Measurements from ENCODE around the gene TMEM123.

DNA sequence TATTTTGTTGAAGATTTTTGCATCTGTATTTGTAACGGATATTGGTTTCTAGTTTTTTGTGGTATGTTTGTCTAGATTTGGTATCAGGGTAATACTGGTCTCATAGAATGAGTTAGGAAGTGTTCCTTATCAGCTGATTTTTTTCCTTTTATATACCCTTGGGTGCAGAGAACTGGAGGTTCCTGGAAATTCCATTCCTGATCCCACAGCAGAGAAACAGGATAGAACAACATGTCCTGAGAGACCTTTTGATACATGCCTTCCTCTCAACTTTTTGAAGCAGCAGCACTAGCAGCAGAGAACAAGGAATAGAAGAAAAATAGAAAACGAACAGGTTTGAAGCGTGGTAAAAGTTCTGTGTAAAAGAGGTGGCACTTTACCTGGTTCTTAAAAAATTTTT lies 68.7 kb downstream of the TMEM123 start:
- no peak for TF ChIP-seq CREM (CRISPR knock-in tag; IDR thresholded peaks at IDR 0.05)
- TF ChIP-seq FOXJ3 (CRISPR knock-in tag; IDR thresholded peaks at IDR 0.05; ENCODE audit: borderline replicate concordance) = no peak
- TF ChIP-seq, protein P1, sequence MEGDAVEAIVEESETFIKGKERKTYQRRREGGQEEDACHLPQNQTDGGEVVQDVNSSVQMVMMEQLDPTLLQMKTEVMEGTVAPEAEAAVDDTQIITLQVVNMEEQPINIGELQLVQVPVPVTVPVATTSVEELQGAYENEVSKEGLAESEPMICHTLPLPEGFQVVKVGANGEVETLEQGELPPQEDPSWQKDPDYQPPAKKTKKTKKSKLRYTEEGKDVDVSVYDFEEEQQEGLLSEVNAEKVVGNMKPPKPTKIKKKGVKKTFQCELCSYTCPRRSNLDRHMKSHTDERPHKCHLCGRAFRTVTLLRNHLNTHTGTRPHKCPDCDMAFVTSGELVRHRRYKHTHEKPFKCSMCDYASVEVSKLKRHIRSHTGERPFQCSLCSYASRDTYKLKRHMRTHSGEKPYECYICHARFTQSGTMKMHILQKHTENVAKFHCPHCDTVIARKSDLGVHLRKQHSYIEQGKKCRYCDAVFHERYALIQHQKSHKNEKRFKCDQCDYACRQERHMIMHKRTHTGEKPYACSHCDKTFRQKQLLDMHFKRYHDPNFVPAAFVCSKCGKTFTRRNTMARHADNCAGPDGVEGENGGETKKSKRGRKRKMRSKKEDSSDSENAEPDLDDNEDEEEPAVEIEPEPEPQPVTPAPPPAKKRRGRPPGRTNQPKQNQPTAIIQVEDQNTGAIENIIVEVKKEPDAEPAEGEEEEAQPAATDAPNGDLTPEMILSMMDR (IDR thresholded peaks at IDR 0.05) = no peak
- TF ChIP-seq NR2C2 (CRISPR knock-in tag; IDR thresholded peaks at IDR 0.05) = no peak
- TF ChIP-seq, protein P2, sequence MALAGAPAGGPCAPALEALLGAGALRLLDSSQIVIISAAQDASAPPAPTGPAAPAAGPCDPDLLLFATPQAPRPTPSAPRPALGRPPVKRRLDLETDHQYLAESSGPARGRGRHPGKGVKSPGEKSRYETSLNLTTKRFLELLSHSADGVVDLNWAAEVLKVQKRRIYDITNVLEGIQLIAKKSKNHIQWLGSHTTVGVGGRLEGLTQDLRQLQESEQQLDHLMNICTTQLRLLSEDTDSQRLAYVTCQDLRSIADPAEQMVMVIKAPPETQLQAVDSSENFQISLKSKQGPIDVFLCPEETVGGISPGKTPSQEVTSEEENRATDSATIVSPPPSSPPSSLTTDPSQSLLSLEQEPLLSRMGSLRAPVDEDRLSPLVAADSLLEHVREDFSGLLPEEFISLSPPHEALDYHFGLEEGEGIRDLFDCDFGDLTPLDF (CRISPR knock-in tag; IDR thresholded peaks at IDR 0.05) = no peak
- no peak for TF ChIP-seq FOXK1 (CRISPR knock-in tag; IDR thresholded peaks at IDR 0.05)
- TF ChIP-seq, protein P3, sequence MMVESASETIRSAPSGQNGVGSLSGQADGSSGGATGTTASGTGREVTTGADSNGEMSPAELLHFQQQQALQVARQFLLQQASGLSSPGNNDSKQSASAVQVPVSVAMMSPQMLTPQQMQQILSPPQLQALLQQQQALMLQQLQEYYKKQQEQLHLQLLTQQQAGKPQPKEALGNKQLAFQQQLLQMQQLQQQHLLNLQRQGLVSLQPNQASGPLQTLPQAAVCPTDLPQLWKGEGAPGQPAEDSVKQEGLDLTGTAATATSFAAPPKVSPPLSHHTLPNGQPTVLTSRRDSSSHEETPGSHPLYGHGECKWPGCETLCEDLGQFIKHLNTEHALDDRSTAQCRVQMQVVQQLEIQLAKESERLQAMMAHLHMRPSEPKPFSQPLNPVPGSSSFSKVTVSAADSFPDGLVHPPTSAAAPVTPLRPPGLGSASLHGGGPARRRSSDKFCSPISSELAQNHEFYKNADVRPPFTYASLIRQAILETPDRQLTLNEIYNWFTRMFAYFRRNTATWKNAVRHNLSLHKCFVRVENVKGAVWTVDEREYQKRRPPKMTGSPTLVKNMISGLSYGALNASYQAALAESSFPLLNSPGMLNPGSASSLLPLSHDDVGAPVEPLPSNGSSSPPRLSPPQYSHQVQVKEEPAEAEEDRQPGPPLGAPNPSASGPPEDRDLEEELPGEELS (CRISPR knock-in tag; IDR thresholded peaks at IDR 0.05) = no peak
- TF ChIP-seq SP1 (CRISPR knock-in tag; conservative IDR thresholded peaks at IDR 0.05) = no peak
- TF ChIP-seq ZNF416 (CRISPR knock-in tag; IDR thresholded peaks at IDR 0.05) = no peak
- no peak for TF ChIP-seq ATF1 (CRISPR knock-in tag; IDR thresholded peaks at IDR 0.05)
- TF ChIP-seq, protein P4, sequence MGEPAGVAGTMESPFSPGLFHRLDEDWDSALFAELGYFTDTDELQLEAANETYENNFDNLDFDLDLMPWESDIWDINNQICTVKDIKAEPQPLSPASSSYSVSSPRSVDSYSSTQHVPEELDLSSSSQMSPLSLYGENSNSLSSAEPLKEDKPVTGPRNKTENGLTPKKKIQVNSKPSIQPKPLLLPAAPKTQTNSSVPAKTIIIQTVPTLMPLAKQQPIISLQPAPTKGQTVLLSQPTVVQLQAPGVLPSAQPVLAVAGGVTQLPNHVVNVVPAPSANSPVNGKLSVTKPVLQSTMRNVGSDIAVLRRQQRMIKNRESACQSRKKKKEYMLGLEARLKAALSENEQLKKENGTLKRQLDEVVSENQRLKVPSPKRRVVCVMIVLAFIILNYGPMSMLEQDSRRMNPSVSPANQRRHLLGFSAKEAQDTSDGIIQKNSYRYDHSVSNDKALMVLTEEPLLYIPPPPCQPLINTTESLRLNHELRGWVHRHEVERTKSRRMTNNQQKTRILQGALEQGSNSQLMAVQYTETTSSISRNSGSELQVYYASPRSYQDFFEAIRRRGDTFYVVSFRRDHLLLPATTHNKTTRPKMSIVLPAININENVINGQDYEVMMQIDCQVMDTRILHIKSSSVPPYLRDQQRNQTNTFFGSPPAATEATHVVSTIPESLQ (CRISPR knock-in tag; IDR thresholded peaks at IDR 0.05) = no peak
- TF ChIP-seq, protein P5, sequence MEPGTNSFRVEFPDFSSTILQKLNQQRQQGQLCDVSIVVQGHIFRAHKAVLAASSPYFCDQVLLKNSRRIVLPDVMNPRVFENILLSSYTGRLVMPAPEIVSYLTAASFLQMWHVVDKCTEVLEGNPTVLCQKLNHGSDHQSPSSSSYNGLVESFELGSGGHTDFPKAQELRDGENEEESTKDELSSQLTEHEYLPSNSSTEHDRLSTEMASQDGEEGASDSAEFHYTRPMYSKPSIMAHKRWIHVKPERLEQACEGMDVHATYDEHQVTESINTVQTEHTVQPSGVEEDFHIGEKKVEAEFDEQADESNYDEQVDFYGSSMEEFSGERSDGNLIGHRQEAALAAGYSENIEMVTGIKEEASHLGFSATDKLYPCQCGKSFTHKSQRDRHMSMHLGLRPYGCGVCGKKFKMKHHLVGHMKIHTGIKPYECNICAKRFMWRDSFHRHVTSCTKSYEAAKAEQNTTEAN (CRISPR knock-in tag; IDR thresholded peaks at IDR 0.05) = no peak
- TF ChIP-seq, protein P6, sequence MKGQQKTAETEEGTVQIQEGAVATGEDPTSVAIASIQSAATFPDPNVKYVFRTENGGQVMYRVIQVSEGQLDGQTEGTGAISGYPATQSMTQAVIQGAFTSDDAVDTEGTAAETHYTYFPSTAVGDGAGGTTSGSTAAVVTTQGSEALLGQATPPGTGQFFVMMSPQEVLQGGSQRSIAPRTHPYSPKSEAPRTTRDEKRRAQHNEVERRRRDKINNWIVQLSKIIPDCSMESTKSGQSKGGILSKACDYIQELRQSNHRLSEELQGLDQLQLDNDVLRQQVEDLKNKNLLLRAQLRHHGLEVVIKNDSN (CRISPR knock-in tag; IDR thresholded peaks at IDR 0.05) = no peak
- TF ChIP-seq NR1H2 (CRISPR knock-in tag; IDR thresholded peaks at IDR 0.05) = no peak
